SIG-M5 treated with dmso at 0.1 percent for 504 hours (cell line): ENCODE results near the gene CYS1.
"Not testable (repeated sequence)": the region's sequence is repeated elsewhere in the genome, so short reads cannot be mapped to it uniquely, and the experiment has no call there.

Experiments used
- DNase-seq: peaks from one replicate; lab custom pipeline; 2025; ENCODE audit not compliant: unreplicated experiment; lab: John Stamatoyannopoulos, UW

CYS1 gene

GRCh38 chr2:10094271-10094814, 14.1 kb upstream of the CYS1 start:
- DNase-seq: no peak

- not testable (repeated sequence) for DNase-seq
Measured at GRCh38 chr2:10091889-10092244, 11.7 kb upstream of the CYS1 start.

- peak; percentile 43 for DNase-seq
Measured at GRCh38 chr2:10091182-10091888, 11.1 kb upstream of the CYS1 start.

GRCh38 chr2:10089565-10090190, 9.5 kb upstream of the CYS1 start:
- no peak for DNase-seq

- no peak for DNase-seq
Measured at GRCh38 chr2:10087360-10087759, 7.1 kb upstream of the CYS1 start.

- DNase-seq: no peak
Measured at GRCh38 chr2:10086950-10087349, 6.7 kb upstream of the CYS1 start.

GRCh38 chr2:10085668-10086059, 5.5 kb upstream of the CYS1 start:
- DNase-seq: no peak

- DNase-seq: no peak
Measured at GRCh38 chr2:10085043-10085667, 4.9 kb upstream of the CYS1 start.

GRCh38 chr2:10084223-10084865, 4.1 kb upstream of the CYS1 start:
- DNase-seq: no peak

GRCh38 chr2:10083692-10084211, 3.5 kb upstream of the CYS1 start:
- no peak for DNase-seq

- no peak for DNase-seq
Measured at GRCh38 chr2:10083046-10083445, 2.8 kb upstream of the CYS1 start.

- DNase-seq: no peak
Measured at GRCh38 chr2:10080536-10081304, 509 bp upstream of the CYS1 start.

GRCh38 chr2:10079266-10079869, 843 bp downstream of the CYS1 start:
- DNase-seq: no peak

GRCh38 chr2:10078704-10079265, 1.4 kb downstream of the CYS1 start:
- no peak for DNase-seq

GRCh38 chr2:10078001-10078400, 2.2 kb downstream of the CYS1 start:
- no peak for DNase-seq

GRCh38 chr2:10076988-10077527, 3.2 kb downstream of the CYS1 start:
- DNase-seq: no peak

- no peak for DNase-seq
Measured at GRCh38 chr2:10076511-10076910, 3.7 kb downstream of the CYS1 start.

GRCh38 chr2:10075571-10076209, 4.5 kb downstream of the CYS1 start:
- DNase-seq: no peak

GRCh38 chr2:10075101-10075500, 5.1 kb downstream of the CYS1 start:
- DNase-seq: no peak
